ENCODE data around the gene PARP4.
"Not testable (repeated sequence)": the region's sequence is repeated elsewhere in the genome, so short reads cannot be mapped to it uniquely, and the experiment has no call there.

PARP4 gene

DNA sequence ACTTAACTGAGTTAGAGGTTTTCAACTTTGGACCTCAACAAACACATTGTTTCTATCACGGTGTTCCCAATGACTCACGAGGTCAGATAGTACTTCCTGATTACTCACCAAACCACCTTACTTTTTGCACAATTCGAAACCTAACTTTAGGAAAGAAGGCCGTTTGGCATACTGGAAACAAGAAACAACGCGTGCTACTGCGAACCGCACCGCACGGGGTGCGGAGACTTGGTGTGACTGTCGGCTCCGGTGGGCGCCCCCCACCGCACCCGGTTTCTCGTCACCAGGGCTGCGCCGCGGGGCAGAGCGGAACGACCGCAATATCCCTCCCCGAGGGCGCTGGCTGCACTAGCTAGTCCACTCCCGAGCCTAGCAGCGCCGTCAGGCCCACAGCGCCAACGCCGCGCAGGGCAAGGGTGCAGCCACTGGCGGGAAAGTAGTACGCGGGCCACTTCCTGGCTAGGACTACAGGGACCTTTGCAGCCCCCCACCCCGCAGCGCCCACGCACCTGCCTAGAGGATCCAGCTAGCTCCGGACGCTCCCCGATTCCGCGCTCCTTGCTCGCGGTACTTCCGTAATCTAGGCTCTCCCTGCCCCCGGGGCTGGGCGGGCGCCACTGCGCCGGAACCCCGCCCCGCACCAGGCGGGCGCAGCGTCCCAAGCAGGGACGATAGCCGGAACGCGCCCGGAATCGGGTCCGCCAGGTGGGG is at the start of gene PARP4:
Gene PARP4 (minus strand): TSS at position 582 of the 711 bp plus-strand sequence. CDS start 9,002 bp downstream, outside the sequence.
- peak; percentile 88 for DNase-seq

DNA sequence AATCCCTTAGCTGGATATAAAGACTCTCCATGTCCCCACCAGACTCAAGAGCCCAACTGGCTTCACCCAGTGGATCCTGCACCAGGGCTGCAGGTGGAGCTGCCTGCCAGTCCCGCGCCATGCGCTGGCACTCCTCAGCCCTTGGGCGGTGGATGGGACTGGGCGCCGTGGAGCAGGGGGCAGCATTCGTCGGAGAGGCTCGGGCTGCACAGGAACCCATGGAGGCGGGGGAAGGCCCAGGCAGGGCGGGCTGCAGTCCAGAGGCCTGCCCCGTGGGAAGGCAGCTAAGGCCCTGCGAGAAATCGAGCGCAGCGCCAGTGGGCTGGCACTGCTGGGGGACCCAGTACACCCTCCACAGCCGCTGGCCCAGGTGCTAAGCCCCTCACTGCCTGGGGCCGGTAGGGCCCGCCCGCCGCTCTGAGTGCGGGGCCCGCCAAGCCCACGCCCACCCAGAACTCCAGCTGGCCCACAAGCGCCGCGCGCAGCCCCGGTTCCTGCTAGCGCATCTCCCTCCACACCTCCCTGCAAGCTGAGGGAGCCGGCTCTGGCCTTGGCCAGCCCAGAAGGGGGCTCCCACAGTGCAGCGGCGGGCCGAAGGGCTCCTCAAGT is 48.1 kb upstream of the PARP4 start:
- DNase-seq, result not testable (repeated sequence)

DNA sequence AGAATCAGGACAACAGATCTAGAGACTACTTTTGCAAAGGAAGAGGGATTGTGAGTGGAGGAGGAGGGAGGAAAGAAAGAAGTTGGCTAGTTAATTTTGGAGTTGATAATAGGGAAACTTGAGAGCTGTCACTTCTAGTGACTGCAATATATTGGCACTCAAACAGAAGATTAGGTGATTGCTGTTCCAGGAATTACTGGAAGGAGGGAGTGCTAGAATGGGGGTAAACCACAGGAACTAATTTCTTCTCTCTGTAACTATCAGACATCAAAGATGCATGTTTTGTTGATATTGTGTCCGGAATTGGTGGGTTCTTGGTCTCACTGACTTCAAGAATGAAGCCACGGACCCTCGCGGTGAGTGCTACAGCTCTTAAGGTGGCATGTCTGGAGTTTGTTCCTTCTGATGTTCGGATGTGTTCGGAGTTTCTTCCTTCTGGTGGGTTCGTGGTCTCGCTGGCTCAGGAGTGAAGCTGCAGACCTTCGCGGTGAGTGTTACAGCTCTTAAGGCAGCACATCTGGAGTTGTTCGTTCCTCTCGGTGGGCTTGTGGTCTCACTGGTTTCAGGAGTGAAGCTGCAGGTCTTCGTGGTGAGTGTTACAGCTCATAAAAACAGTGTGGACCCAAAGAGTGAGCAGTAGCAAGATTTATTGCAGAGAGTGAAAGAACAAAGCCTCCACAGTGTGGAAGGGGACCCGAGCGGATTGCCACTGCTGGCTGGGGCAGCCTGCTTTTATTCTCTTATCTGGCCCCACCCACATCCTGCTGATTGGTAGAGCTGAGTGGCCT is 47.0 kb upstream of the PARP4 start:
- not testable (repeated sequence) for DNase-seq

DNA sequence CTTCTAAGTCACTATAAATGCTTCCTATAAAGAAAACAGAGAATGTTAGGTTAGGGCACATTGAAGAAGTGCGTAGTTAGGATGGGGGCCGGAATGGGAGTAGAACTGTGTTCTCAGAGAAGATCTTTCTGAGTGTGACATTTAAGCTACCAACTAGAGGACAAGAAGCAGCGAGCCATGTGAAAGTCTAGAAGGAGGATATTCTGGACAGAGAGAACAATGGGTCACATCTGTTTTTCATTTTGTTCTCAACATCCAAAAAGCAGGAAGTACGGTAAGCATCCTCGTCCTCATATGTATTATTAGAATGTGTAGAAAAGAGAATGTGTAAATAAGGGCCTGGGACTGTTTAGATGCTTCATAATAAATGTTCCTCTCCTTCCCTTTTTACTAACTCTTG is 44.5 kb upstream of the PARP4 start:
- no peak for DNase-seq

DNA sequence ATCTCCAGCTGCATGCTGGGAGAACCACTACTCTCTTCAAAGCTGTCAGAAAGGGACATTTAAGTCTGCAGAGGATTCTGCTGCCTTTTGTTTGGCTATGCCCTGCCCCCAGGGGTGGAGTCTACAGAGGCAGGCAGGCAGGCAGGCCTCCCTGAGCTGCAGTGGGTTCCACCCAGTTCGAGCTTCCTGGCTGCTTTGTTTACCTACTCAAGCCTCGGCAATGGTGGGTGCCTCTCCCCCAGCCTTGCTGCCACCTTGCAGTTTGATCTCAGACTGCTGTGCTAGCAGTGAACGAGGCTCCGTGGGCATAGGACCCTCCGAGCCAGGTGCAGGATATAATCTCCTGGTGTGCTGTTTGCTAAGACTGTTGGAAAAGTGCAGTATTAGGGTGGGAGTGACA is 41.3 kb upstream of the PARP4 start:
- DNase-seq, result not testable (repeated sequence)

DNA sequence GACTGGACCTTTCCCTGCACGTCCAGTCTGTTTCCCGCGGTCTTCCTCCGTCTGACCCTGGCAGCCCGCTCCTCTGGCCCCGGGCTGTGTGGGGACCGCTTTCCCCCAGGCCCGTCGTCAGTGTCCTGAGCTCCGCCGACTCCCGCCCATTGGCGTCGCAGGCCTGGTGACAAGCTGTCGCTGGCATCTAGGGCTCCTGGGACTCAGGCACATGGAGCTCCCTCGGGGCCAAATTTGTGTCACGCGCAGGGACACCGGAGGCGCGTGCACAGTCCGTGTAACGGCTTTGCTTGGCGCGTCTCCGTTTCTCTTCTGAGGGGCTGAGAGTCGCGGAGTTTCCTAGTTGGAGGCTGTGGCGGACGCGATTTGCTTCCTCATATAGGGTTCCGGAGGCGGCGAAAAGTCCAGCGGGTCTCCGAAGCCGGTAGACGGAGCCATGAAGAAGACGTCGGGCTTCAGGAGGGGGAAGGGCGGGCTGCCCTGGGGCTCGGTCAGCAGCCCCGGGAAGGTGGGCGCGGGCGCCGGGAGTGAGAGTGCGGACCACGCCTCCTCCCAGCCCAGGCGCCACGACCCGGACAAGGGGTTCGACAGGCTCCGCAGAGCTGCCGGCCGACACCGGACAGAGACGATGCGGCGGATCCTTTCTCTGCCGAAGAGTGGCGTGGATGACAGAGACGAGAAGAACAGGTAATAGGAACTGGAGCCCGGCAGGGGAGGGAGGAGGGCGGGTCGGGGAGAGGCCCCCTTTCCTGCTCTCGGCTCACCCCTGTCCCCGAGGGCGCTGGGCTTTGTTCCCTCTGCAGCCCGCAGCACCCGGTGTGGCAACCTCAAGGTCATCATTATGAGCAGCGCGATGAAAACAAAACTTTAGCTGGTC is 29.1 kb upstream of the PARP4 start:
- peak; percentile 71 for DNase-seq

DNA sequence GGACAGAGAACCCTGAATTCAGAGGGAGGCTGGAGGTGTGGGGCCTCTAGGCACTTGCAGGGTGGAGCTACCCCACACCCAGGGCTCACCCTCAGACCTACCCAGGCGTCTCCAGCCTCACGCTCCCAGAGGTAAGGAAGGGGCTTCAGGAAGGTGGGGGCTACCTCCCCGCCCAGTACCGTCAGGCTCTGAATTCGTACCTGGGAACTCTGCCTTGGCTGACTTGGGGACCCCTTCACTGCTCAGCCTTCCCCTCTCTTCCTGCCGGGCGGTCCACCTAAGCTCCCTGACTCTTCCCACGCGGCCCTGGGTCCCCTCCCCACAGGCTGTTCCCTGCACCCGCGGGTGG is 28.5 kb upstream of the PARP4 start:
- DNase-seq, result no peak

DNA sequence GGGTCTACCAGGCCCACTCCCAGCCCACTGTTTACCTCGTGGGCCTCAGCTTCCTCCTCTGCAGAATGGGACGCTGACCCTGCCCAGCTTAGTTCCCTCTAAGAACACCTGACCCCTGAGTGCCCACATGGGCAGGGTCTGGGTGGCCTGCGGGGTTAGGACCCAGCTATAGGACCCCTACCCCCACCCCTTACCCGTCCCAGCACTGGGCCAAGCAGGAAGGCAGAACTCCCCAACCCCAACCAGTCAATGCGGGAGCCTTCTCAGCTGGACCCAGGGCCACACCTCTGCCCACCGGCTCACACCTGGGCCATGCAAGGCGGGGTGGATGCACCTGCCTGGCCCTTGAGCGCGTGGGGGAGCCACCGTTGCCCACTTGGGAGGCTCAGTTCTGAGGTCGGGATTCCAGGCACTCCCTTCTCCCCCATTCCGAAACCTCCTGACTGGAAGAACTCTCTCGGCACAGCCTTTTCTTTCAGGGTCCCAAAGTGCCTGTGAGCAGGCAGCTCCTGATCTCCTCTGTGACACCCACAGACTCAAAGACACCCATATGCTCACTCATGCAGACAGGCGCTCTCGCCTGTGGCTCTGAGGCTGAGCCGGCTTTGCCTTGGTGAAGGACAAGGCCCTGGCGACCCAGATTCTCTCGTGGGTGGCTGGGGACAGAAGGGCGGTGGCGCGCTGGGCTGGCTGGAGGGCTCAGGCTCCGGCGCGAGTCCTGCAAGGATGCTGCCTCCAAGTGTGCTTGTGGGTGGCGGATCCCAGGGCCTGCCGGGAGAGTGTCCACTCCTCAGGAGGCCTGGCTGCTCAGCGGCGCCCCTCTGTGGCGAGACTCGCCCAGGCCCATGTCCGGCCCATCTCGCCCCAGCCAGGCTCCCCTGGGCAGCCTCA is 27.9 kb upstream of the PARP4 start:
- DNase-seq, result peak; percentile 82

DNA sequence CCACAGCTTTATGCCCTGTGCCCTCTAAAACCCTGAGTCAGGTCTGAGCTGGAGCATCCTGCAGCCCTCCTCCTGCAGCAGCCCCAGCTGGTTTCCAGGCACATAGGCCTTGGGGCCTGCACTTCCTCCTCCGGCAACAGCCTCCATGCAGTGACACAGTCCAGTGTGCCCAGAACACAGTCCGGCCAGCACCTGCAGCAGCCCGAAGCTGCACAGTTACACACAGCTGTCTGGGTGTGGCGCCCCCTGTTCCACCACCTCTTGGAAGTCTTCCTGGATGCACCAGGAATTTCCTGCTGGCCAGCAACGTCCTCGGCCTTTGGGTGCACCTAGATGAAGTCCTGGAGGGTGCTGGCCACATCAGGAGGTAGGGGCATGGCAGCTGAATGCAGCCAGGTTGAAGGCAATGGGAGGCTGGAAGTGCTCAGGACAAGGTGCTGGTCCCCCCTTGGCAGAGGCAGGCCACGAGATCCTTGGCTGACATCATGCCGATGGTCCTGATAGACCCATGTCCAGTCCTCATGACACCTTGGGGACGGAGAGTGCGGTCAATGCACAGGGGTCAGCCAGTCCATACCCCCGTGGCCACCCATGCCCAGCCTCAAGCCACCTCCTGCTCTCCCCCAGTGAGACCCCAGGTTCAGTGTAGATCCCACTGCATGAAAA is 27.1 kb upstream of the PARP4 start:
- DNase-seq, result no peak

DNA sequence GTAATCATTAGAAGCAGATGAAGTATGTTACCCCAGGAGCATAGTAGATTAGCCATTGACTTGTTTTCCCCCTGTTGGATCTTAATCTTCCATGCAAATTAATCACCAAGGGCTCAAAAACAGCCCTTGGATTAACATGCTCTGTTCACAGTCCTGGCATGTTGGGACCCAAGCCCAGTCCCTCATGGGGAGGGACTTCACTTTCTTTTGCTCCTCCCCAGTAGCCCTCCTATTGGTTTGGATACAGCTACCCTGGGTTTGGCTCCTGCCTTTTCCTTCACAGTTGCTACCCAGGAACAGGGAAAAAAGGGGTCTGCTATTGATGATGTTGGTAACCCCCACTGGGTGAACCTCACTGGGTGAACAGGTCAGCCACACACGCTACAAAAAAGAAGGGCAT is 16.9 kb upstream of the PARP4 start:
- DNase-seq, result no peak

DNA sequence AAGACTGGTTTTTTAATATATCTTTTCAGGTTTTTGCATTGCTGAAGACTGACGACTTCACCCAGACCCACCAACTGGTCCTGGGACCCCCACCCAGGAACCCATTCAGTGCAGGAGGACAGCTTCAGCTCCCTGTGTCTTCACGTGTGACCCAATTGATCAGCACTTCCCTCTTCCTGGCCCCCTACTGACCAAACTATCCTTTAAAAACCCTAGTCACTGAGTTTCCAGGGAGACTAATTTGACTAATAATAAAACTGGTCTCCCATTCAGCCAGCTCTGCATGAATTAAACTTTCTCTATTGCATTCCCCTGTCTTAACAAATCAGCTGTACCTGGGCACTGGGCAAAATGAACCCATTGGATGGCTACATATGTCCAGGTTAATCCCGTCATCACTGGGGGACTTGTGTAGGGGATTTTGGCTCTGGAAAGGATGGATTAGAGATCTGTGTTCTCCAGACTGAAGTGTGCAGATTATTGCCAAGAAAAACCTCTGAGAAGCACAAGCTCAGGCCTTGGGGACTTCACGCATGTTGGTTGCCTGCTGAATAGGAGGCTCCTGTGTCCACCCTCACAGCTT is 16.3 kb upstream of the PARP4 start:
- no peak for DNase-seq

DNA sequence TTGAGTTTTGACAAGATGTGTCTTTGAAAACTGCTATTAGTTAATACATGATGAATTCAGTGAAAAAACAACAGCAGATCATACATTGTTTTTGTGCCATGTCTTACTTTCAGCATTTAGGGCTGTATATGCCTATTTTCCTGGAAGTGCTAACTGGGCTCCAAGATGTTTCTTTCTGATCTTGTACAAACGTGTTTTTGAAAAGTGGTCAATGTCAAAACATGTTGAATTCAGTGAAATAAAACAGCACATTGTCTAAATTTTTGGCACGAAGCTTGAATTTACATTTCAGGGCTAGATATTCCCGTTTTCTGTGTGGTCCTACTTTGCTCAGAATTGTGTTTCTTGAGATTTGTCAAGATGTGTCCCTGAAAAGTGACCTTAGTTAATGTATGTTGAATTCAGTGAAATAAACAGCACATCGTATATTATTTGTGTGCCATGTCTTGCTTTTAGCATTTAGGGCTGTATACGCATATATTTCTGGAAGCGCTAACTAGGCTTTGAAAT is 14.7 kb upstream of the PARP4 start:
- DNase-seq, result no peak

DNA sequence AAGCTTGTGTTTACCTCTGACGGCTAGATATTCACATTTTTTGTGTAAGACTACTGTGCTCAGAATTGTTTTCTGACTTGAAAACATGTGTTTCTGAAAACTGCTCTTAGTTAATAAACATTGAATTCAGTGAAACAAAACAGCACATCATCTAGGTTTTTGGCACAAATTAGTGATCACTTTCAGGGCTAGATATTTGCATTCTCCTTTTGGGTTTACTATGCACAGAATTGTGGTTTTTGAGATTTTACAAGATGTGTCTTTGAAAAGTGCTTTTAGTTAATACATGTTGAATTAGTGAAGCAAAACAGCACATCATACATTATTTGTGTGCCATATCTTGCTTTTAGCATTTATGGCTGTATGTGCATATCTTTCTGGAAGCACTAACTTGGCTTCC is 8.2 kb upstream of the PARP4 start:
- no peak for DNase-seq

DNA sequence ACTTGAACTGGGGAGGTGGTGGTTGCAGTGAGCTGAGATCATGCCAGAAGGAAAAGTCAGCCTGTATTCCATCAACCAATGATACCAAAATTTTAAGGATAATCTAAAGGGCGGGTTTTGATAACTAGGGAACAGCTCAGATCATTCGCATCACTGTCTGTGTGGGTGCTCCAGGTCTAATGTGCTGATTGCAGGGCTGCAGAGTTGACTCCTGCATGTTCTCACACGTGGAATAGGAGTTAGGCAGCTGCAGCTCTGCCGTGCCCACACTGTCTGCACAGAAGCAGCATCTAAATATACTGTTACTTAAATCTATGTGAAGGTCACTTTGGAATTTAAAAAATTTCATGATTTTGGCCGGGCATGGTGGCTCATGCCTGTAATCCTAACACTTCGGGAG is 4.3 kb upstream of the PARP4 start:
- no peak for DNase-seq

DNA sequence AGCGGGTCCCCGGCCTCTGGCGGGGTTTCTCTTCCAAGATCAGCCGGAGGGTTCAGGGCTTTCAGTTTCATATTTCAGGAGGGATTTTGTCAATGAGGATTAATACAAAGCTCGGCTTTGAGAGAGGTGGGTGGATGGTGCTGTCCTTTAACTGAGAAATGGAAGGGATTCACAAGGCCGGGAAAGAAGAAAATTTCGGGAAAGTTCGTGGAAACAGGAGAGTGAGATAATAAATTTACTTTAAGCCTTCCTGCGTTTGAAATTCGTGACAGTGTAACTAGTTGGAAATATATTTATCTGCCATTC is 283 bp upstream of the PARP4 start:
- DNase-seq, result no peak

DNA sequence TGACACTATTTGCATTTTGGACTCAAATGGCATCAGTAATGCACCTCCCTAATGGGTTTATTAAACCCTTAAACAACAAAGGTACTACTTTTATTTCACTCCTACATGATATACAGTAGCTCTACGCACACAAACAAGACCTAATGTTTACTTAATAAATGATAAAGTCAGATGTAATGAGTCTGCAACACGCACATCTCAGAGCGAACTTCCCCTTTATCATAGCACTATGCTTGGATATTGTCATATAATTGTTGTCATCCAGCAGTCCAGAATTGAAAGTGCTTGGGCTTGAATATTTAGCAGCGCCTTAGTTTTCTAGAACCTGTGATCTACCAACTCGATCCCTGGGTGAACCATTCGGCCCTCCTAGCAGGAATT is 772 bp downstream of the PARP4 start:
- DNase-seq, result no peak

DNA sequence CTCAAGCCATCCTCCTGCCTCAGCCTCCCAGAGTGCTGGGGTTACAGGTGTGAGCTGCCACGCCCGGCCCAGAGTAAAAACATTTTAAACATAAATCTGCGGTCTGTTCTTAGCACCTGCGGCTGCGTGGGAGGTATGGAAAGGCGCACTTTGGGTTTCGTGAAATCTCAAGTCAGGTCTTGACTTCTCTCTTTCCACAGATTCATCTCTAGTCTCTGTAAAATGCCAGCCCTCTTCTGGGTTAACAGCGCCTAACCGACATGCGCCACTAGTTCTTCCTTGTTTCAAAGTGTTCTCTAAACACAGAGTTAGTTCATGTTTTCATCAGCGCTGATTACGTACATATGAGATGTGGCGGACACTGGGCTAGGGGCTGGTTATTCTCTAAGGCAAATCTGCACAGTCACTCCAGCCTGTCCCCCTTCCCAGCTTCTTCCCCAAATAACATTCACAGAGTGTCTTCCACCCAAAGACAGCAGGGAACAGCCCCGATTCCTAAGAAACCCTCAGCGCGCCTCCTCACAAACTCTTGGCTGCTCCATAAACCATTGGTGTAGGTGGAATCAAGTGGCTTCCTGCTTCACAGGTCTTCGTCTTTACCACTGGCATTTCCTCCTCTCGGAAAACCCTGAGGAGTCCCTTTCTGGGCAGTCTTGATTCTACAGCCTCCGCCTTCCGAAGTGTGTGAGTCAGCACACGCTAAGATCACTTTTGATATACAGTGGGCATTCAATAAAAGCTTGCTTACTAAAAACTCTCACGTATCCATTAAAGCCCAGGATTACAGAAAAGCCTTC is 1.4 kb downstream of the PARP4 start:
- peak; percentile 86 for DNase-seq

DNA sequence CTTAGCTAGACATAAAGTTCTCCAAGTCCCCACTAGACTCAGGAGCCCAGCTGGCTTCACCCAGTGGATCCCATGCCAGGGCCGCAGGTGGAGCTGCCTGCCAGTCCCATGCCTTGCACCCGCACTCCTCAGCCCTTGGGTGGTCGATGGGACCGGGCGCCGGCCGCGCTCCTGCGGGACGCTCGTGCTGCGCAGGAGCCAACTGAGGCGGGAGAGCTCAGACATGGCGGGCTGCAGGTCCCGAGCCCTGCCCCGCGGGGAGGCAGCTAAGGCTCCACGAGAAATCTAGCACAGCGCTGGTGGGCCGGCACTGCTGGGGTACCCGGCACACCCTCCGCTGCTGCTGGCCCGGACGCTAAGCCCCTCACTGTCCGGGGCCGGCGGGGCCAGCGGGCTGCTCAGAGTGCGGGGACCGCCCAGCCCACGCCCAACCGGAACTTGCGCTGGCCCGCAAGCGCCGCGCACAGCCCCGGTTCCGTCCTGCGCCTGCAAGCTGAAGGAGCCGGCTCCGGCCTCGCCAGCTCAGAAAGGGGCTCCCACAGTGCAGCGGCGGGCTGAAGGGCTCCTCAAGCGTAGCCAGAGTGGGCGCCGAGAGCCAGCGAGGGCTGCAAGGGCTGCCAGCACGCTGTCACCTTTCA is 5.8 kb downstream of the PARP4 start:
- no peak for DNase-seq

DNA sequence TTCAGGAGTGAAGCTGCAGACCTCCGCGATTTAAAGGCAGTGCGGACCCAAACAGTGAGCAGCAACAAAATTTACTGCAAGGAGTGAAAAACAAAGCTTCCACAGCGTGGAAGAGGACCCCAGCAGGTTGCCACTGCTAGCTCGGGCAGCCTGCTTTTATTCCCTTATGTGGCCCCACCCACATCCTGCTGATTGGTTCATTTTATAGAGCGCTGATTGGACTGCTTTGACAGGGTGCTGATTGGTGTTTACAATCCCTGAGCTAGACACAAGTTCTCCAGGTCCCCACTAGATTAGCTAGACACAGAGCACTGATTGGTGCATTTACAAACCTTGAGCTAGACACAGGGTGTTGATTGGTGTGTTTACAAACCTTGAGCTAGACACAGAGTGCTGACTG is 6.3 kb downstream of the PARP4 start:
- DNase-seq, result not testable (repeated sequence)

DNA sequence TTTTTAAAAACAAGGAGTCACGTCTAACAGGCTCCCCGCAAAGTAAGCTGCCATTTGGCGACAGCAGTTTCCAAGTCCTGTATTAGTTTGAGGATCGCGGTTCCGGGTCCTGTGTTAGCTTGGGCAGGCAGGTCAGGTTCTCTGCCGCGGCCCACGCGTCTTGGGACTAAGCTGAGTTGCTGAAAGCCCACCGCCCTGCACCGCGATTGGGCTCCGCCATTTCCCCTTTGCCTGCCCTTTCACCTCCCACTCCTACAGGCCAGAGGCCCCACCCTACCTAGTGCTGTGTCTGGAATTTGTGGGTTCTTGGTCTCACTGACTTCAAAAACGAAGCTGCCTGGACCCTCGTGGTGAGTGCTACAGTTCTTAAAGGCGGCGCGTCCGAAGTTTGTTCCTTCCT is 6.8 kb downstream of the PARP4 start:
- no peak for DNase-seq
